ENCODE data around the gene PLCL2. TPM values are rescaled to one million over a fixed set of nuclear protein-coding genes. Genes with fewer than 3 reads are reported as not detected.

PLCL2 gene
- total RNA-seq = 10 to 100 TPM; 53.2 to 58.0 TPM

DNA sequence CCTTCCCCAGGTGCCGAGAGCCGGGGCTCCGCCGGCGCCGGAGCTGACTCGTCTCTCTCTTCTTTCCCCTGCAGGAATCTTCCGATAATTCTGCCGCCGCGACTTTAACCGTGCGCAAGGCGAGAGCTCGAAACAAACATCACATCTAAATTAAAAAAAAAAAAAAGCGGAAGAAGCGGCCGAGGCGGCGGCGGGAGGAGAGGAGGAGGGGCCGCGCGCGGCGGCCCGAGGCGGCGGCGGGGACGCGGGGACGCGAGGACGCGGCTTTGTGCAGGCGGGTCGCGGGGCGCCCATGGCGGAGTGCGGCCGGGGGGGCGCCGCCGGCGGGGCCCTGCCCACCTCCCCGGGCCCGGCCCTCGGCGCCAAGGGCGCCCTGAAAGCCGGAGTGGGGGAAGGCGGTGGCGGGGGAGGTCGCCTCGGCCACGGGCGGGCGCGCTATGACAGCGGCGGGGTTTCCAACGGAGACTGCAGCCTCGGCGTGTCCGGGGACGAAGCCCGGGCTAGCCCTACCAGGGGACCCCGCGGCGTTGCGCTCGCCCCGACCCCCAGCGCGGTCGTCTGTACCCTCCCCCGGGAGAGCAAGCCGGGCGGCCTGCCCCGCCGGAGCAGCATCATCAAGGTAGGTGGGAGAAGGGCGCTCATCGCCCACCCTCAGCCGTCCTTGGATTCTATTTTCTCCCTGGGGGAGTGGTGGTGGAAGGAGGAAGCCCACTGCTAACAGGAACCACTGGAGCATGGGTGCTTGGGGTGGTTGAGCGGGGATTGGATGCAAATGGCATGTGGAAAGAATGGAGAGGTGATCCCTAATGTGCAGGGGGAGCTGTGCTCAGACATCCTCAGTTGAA is at the start of gene PLCL2:
Gene PLCL2 (plus strand): TSS at position 208 of the 845 bp plus-strand sequence. CDS start 85 bp downstream, at position 293.
- POLR2A ChIA-PET = interaction anchor here (0.6 to 3.5 kb wide), 22 partner anchors 11 to 1481 kb away, joined by 3 to 32 read pairs (median 4); no protein-coding TSS in a partner anchor
- Mint-ChIP-seq H3K36me3 (peaks cover 11% of the 10 kb centered on the region), H3K27ac (peak within 1 kb of the TSS; percentile 96), H3K9me3 (no peaks in the 10 kb centered on the region), H3K4me1 (peaks cover 30% of the 10 kb centered on the region), H3K4me3 (peak within 1 kb of the TSS; percentile 96), H3K27me3 (peaks cover 2% of the 10 kb centered on the region)
- ATAC-seq (ENCODE audit: low read depth) (peak; percentile 35), DNase-seq (peak; percentile 77)

DNA sequence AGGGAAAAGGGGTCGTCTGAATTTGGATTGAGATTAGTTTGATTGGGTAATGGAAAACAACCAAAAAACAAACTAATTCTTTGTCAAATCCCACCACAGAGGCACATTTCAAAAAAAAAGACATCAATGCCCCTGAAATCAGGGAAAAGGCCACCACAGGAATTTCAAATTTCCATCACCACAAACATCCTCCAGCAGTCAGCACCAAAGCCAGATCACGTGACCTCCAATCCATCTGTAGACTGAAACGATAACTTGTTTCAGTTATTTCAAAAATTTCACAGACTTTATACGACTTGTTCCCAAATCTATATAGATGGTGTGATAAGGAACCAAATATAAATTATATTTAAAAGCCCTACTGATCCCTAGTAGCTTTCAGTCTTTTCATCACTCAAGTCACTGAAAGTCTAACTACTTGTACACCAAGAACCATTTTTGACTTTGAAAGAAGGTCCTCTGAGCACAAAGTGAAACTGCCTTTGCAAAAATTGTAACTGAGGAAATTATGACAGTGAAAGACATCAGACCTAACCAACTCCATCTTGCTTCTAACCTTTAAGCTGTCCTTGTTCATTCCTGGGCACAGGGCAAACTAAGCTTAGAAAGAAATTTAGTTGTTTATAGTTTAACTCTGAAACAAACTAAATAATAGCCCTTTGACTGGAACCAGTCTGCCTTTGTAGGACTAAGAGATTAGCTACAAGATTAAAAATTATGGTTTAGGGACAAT is 48.1 kb upstream of the PLCL2 start:
- Mint-ChIP-seq H3K27me3 (no peaks in the 10 kb centered on the region), H3K36me3 (no peaks in the 10 kb centered on the region), H3K4me3 (no peak overlapping the region), H3K9me3 (no peaks in the 10 kb centered on the region), H3K27ac (no peak overlapping the region), H3K4me1 (peaks cover 26% of the 10 kb centered on the region)
- ATAC-seq (ENCODE audit: low read depth) = no peak
- DNase-seq = no peak
- POLR2A ChIA-PET = interaction anchor here (0.6 to 1.1 kb wide), 2 partner anchors 50 to 109 kb away, joined by 3 read pairs; no protein-coding TSS in a partner anchor

DNA sequence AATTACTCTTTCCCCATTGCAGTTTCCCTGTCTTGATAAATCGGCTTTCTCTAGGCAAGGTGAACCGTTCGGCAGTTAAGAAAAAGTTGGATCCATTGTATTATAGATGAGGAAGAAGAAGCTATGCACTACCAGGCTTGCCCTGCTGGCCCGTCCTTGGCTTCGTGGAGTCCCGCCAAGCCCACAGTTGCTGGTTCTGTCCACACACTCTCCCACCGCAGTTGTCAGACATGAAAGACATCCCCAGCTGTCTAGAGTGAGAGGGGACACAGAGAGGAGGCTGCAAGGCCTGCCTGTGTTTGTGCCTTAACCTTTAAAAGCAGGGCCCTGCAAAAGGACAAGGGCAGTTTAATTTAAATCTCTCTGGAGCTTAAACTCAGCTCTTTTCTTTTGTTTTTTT is 47.2 kb upstream of the PLCL2 start:
- peak overlapping the region; percentile 12 for H3K4me3 Mint-ChIP-seq
- no peaks in the 10 kb centered on the region for H3K36me3 Mint-ChIP-seq
- POLR2A ChIA-PET = interaction anchor here (0.6 to 1.1 kb wide), 4 partner anchors 12 to 108 kb away, joined by 3 to 4 read pairs (median 3); partner anchors contain the start of gene PLCL2
- H3K9me3 Mint-ChIP-seq = no peaks in the 10 kb centered on the region
- no peak for DNase-seq
- H3K4me1 Mint-ChIP-seq = peaks cover 32% of the 10 kb centered on the region
- H3K27me3 Mint-ChIP-seq = no peaks in the 10 kb centered on the region
- ATAC-seq (ENCODE audit: low read depth) = no peak
- peak overlapping the region; percentile 30 for H3K27ac Mint-ChIP-seq

DNA sequence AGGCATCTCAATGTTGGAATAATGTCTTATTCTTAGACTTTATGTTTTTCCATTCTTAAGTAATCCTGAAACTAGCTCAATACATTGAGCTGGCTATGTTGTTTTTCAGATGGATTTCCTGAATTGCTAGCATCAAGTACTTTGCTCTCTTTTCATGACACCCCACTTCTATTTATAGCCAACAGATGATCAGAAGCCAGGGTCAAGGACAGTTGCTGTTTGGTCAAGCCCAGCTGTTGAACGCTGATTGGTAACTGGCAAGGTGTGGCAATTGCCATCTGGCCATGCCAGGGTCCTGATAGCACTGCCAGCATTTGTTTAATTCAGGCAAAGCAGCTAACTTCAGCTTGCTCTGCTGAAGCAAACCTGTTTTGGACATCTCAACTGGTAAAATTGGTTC is 46.2 kb upstream of the PLCL2 start:
- POLR2A ChIA-PET = interaction anchor here (0.6 to 1.0 kb wide), 2 partner anchors 11 to 244 kb away, joined by 3 to 9 read pairs; no protein-coding TSS in a partner anchor
- no peaks in the 10 kb centered on the region for H3K36me3 Mint-ChIP-seq
- no peak for ATAC-seq (ENCODE audit: low read depth)
- H3K27me3 Mint-ChIP-seq = no peaks in the 10 kb centered on the region
- H3K27ac Mint-ChIP-seq = no peak overlapping the region
- no peaks in the 10 kb centered on the region for H3K9me3 Mint-ChIP-seq
- no peak for DNase-seq
- H3K4me1 Mint-ChIP-seq = peaks cover 40% of the 10 kb centered on the region
- H3K4me3 Mint-ChIP-seq = no peak overlapping the region

DNA sequence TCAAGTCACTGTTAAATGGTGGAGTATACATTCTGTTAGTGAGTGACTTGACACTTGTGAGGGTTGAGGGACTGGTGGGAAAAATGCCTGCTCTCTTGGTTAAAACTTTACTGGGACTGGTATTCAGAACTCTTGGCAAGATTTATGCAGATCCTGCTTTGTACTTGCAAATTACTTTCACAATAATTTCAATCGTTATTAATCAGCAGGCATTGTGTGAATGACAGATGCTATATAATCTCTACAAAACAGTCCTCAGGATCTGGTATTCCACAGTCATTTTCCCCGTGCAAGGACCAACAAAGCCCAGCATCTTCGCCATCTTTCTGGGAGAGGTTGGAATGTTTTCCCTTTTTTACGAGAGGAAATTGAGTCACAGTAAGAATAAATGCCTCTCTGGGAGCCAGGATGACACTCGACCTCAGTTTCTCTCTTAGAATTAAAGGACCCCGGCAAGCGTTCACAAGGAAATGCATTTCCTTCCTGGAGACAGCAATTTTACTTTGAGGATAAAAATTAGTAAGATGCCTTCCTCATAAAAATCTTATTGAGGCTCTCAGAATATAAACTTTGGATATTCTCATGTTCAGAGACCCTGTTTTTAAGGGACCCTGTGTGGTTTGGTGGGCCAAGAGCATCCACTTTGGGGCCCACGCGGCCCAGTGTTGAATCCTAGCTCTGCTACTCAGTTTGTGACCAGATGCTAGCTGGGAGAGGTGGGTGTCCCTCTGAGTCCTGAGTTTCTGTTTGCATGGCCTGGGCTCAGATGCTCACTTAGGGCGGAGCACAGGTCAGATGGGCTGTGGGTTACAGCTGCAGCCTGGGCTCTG is 45.3 kb upstream of the PLCL2 start:
- Mint-ChIP-seq H3K4me1 (peaks cover 45% of the 10 kb centered on the region), H3K27me3 (no peaks in the 10 kb centered on the region), H3K4me3 (no peak overlapping the region), H3K27ac (no peak overlapping the region), H3K36me3 (no peaks in the 10 kb centered on the region), H3K9me3 (no peaks in the 10 kb centered on the region)
- DNase-seq (no peak), ATAC-seq (ENCODE audit: low read depth) (no peak)
- POLR2A ChIA-PET = interaction anchor here (0.6 kb wide), 1 partner anchor 243 kb away, joined by 9 read pairs; no protein-coding TSS in a partner anchor

DNA sequence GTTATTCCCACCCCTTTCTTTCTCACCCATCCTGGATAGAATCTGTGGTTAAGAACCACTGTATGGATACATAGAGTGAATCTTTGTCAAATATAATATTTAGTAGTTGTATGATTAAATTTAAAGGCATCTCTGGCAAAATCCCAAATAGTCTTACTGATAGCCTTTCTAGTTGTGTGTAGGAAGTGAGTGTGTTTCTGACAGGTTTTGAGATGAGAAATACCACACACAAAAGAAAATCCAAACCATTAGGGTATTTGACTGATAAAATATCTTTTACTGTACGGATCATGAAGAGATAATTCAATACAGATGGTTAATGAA is 44.7 kb upstream of the PLCL2 start:
- no peaks in the 10 kb centered on the region for H3K27me3 Mint-ChIP-seq
- DNase-seq (no peak), ATAC-seq (ENCODE audit: low read depth) (no peak)
- H3K9me3 Mint-ChIP-seq = no peaks in the 10 kb centered on the region
- H3K36me3 Mint-ChIP-seq = no peaks in the 10 kb centered on the region
- H3K4me3 Mint-ChIP-seq = no peak overlapping the region
- POLR2A ChIA-PET = no interaction called here
- H3K4me1 Mint-ChIP-seq = peaks cover 45% of the 10 kb centered on the region
- H3K27ac Mint-ChIP-seq = no peak overlapping the region

DNA sequence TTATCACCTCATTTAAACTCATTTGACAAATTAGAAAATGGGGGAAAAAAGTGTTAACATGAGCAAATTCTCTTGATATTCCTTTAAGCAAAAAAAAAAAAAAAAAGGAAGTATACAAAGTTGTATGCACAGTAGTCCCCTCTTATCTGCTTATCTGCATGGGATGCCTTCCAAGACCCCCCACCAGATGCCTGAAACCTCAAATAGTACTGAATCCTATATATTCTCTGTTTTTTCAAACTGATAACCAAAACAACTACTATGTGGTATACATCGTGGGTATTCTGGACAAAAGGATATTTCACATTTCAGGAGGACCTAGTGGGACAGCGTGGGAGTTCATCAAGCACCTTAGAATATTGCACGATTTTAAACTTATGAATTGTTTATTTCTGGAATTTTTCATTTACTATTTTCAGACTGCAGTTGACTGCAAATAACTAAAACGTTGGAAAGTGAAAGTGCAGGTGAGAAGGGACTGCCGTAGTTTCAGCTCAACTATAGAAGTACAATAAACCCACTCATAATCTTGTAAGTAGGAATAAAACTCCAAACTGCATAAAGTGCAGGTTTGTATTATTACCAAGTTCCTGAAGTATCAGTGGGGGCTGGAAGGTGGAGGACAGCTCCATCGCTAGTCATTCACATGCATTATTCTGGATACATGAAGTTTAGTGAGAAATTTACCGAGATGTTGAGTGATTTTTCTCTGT is 43.6 kb upstream of the PLCL2 start:
- no peaks in the 10 kb centered on the region for H3K9me3 Mint-ChIP-seq
- POLR2A ChIA-PET = interaction anchor here (0.6 to 3.8 kb wide), 8 partner anchors 18 to 325 kb away, joined by 3 to 31 read pairs (median 6); partner anchors contain the start of gene PLCL2
- H3K27ac Mint-ChIP-seq = peak overlapping the region; percentile 95
- no peaks in the 10 kb centered on the region for H3K36me3 Mint-ChIP-seq
- H3K27me3 Mint-ChIP-seq = peaks cover 2% of the 10 kb centered on the region
- H3K4me1 Mint-ChIP-seq = peaks cover 47% of the 10 kb centered on the region
- no peak for DNase-seq
- peak overlapping the region; percentile 82 for H3K4me3 Mint-ChIP-seq
- ATAC-seq (ENCODE audit: low read depth) = no peak

DNA sequence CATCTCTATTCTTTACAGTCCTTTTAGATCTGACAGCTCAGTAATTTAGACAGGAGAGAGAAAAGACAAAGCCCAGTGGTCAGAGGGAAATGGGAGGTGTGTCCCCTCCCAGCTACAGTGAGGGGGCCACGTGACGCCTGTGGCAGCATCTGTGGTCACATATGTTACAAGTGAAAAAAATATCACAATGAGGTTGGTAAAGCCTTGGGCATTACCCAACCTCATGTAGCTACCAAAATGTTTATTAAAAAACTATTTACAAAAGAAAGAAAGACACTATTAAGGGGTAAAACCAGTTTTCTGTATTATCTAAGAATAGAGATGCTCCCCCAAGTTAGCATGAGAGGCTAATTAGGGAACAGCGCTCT is 42.9 kb upstream of the PLCL2 start:
- Mint-ChIP-seq H3K4me1 (peaks cover 51% of the 10 kb centered on the region), H3K27me3 (peaks cover 2% of the 10 kb centered on the region), H3K36me3 (peaks cover 3% of the 10 kb centered on the region), H3K4me3 (peak overlapping the region; percentile 82), H3K27ac (peak overlapping the region; percentile 95), H3K9me3 (no peaks in the 10 kb centered on the region)
- POLR2A ChIA-PET = interaction anchor here (0.7 to 3.8 kb wide), 8 partner anchors 10 to 325 kb away, joined by 3 to 31 read pairs (median 6); partner anchors contain the start of gene PLCL2
- peak; percentile 68 for DNase-seq
- peak; percentile 31 for ATAC-seq (ENCODE audit: low read depth)

DNA sequence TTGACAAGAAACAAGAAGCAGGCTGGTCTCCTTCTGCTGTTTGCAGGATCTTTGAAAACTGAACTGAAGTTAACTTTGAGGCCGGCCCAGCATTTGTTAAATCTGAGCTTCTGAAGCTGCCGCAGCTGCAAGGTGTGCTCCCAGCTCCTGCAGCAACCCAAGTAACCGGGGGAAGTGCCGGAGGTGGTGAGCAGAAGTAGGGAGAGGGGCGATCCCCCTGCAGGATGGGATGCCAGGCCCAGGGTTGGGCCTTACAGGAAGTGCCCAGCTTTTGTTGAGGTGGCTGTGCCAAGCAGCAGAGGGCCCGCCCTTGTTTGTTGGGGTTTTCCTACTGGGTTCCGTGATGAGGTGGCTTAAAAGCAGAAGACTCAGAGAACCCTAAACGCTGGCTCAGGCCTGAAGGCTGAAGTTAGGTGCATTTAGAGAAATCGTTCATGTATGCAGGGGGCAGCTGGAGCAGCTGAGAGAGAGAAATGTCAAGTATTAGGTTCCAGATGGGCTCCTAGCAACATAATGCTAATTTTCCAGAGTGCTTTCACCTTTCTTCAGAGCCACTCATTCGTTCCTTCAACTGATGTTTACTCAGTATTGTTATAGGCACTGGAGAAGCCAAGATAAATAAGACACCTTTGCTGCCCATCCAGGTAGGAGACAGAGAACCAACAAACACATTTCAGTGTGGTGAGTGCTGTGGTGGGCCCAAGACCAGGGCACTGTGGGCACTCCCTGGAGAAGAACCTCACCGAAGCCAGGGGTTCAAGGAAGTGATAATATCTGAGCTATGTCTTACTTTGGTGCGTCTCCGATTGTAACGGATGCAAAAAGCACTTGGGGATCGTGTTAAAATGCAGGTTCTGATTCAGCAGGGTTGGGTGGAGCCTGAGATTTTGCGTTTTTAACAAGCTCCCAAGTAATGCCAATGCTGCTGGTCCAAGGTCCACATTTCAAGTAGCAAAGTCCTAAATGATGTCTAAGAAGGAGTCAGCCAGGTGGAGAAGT is 42.2 kb upstream of the PLCL2 start:
- peak; percentile 72 for DNase-seq
- peak; percentile 82 for ATAC-seq (ENCODE audit: low read depth)
- Mint-ChIP-seq H3K36me3 (peaks cover 3% of the 10 kb centered on the region), H3K27ac (peak overlapping the region; percentile 95), H3K4me3 (peak overlapping the region; percentile 82), H3K4me1 (peaks cover 47% of the 10 kb centered on the region), H3K27me3 (peaks cover 2% of the 10 kb centered on the region), H3K9me3 (no peaks in the 10 kb centered on the region)
- POLR2A ChIA-PET = interaction anchor here (0.7 to 3.8 kb wide), 9 partner anchors 11 to 324 kb away, joined by 3 to 31 read pairs (median 7); partner anchors contain the start of gene PLCL2

DNA sequence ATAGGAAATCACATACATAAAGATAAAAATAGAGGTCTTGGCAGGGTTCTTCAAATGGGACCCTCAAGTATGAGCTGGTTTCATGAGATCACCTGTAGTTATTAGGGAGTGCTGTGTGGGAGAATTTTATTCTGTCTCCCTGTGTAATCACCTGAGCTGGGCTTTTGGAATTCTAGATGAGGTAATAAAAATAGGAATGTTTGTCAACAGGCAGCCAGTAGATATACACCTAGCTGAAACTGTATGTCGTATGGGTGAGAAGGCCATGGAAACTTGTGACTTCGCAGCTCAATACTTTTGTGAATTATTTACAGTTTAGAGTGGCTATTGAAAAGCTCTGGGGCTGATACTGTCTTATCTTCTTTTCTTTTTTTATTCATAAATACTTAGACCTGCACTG is 40.5 kb upstream of the PLCL2 start:
- Mint-ChIP-seq H3K4me1 (peaks cover 38% of the 10 kb centered on the region), H3K36me3 (peaks cover 3% of the 10 kb centered on the region), H3K27ac (no peak overlapping the region), H3K9me3 (no peaks in the 10 kb centered on the region), H3K4me3 (no peak overlapping the region), H3K27me3 (peaks cover 2% of the 10 kb centered on the region)
- DNase-seq = no peak
- no peak for ATAC-seq (ENCODE audit: low read depth)
- POLR2A ChIA-PET = interaction anchor here (0.6 to 3.8 kb wide), 3 partner anchors 40 to 1545 kb away, joined by 5 to 31 read pairs (median 9); partner anchors contain the start of gene PLCL2

DNA sequence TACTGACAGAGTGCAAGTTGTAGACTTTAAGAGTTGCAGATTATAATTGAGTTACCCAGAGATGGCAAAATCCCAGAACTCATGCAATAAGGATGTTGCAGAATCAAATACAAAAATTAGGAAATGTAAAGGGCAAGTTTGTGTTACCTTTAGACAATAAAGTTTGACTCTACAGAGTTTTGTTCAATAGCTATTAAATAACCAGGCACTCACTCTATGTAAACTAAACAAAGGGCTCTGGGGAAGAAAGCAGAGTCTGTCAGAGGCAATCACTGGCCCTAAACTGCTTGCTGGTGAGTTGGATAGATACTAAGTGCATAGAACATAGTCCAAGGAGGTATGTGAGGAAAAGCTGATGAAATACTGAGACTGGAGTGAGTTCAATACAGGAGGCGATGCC is 40.0 kb upstream of the PLCL2 start:
- Mint-ChIP-seq H3K27ac (no peak overlapping the region), H3K27me3 (peaks cover 2% of the 10 kb centered on the region), H3K4me1 (peaks cover 40% of the 10 kb centered on the region), H3K4me3 (no peak overlapping the region), H3K36me3 (peaks cover 3% of the 10 kb centered on the region), H3K9me3 (no peaks in the 10 kb centered on the region)
- ATAC-seq (ENCODE audit: low read depth) (no peak), DNase-seq (no peak)
- POLR2A ChIA-PET = interaction anchor here (2.3 to 3.8 kb wide), 2 partner anchors 39 to 41 kb away, joined by 9 to 31 read pairs; partner anchors contain the start of gene PLCL2

Data from activated naive CD8-positive, alpha-beta T cell treated with anti-CD3 and anti-CD28 coated beads, Interleukin-2, amount 10 ng/mL, durations not matched to agents 7 days and 5 days (primary cell).